ENCODE results near the gene KRTAP10-6.
"Not testable (repeated sequence)": the region's sequence is repeated elsewhere in the genome, so short reads cannot be mapped to it uniquely, and the experiment has no call there.

The KRTAP10-6 gene

GRCh38 chr21:44592446-44593311 lies at the start of gene KRTAP10-6:
Gene KRTAP10-6 (minus strand): TSS chr21:44592505. CDS start chr21:44592484, 21 bp downstream.
- no peak within 1 kb of the TSS for H3K4me3 ChIP-seq (ENCODE audit: control insufficient read depth, low read depth, low read length)
- DNase-seq (ENCODE audit: low read depth): no peak
- no peak for TF ChIP-seq CTCF (conservative IDR thresholded peaks at IDR 0.05; ENCODE audit: control insufficient read depth, insufficient read depth, low read depth, low read length)

- no peak overlapping the region for H3K4me3 ChIP-seq (ENCODE audit: control insufficient read depth, low read depth, low read length)
- DNase-seq (ENCODE audit: low read depth): no peak
- TF ChIP-seq CTCF (conservative IDR thresholded peaks at IDR 0.05; ENCODE audit: control insufficient read depth, insufficient read depth, low read depth, low read length): no peak
Measured at GRCh38 chr21:44640761-44641160, 48.5 kb upstream of the KRTAP10-6 start.

- no peak overlapping the region for H3K4me3 ChIP-seq (ENCODE audit: control insufficient read depth, low read depth, low read length)
- DNase-seq (ENCODE audit: low read depth): no peak
- no peak for TF ChIP-seq CTCF (conservative IDR thresholded peaks at IDR 0.05; ENCODE audit: control insufficient read depth, insufficient read depth, low read depth, low read length)
Measured at GRCh38 chr21:44639331-44639655, 47.0 kb upstream of the KRTAP10-6 start.

- H3K4me3 ChIP-seq (ENCODE audit: control insufficient read depth, low read depth, low read length): not testable (repeated sequence)
Measured at GRCh38 chr21:44638506-44639330, 46.4 kb upstream of the KRTAP10-6 start.

GRCh38 chr21:44637851-44638348 lies 45.6 kb upstream of the KRTAP10-6 start:
- H3K4me3 ChIP-seq (ENCODE audit: control insufficient read depth, low read depth, low read length); DNase-seq (ENCODE audit: low read depth): not testable (repeated sequence)

More at GRCh38 chr21:44638506-44639330, 46.4 kb upstream of the KRTAP10-6 start:
- not testable (repeated sequence) for DNase-seq (ENCODE audit: low read depth)

GRCh38 chr21:44637018-44637850 lies 44.9 kb upstream of the KRTAP10-6 start, which contains the start of gene KRTAP10-10:
Gene KRTAP10-10 (plus strand): TSS chr21:44637356. CDS start chr21:44637418, 62 bp downstream.
- no peak within 1 kb of the TSS for H3K4me3 ChIP-seq (ENCODE audit: control insufficient read depth, low read depth, low read length)
- TF ChIP-seq CTCF (conservative IDR thresholded peaks at IDR 0.05; ENCODE audit: control insufficient read depth, insufficient read depth, low read depth, low read length): no peak
- DNase-seq (ENCODE audit: low read depth): no peak

All from fibroblast of mammary gland (primary cell).